Kasumi-1 (cell line): Measurements from ENCODE around the gene FER1L5.

ENCODE experiments used
- DNase-seq, 2 experiments: peaks; one replicate each; lab custom pipeline; 2025; lab: John Stamatoyannopoulos, UW

Gene FER1L5

GRCh38 chr2:96698221-96698861 lies 55.8 kb downstream of the FER1L5 start:
- DNase-seq: no peak

GRCh38 chr2:96699021-96699420 lies 56.5 kb downstream of the FER1L5 start:
- no peak for DNase-seq

DNA sequence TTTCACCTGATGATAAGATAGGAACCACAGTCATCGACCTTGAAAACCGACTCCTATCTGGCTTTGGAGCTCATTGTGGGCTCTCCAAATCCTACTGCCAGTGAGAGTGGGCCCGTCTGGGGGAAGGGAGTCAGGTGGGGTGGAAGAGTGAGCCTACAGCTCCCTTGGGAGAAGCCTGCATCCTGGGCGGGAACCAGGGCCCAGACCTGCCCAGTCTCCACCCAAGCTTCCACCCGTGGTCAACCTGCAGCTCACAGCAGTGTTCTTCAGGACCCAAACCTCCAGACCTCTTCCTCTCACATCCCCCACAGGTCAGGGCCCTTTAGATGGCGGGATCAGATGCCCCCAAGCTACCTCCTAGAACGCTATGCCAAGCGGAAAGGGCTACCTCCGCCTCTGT lies 57.1 kb downstream of the FER1L5 start:
- no peak for DNase-seq

GRCh38 chr2:96700086-96700485 lies 57.5 kb downstream of the FER1L5 start:
- DNase-seq: no peak

DNA sequence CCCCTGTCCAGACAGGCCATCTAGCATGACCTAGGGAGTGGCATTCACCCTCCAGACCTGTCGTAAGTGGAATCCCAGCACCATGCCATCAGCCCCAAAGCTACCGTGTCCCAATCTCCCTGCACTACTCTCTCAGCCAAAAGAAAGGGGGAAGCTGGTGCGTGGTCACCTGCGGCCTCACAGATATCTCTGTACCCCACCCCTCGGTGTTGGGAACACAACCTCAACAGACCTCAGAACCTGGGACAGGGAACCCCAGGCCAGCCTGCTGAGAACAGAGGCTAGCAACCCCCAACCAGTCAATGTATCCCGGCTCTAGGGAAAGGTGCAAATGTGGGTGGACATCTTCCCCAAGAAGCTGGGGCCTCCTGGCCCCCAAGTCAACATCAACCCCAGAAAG lies 59.1 kb downstream of the FER1L5 start:
- DNase-seq: no peak

- DNase-seq: no peak
Measured at GRCh38 chr2:96702098-96702785, 59.7 kb downstream of the FER1L5 start.

- DNase-seq: no peak
Measured at GRCh38 chr2:96703021-96703751, 60.6 kb downstream of the FER1L5 start.

- DNase-seq: no peak
Measured at GRCh38 chr2:96710985-96711384, 68.4 kb downstream of the FER1L5 start.

GRCh38 chr2:96715658-96716057 lies 73.1 kb downstream of the FER1L5 start:
- DNase-seq: no peak

DNA sequence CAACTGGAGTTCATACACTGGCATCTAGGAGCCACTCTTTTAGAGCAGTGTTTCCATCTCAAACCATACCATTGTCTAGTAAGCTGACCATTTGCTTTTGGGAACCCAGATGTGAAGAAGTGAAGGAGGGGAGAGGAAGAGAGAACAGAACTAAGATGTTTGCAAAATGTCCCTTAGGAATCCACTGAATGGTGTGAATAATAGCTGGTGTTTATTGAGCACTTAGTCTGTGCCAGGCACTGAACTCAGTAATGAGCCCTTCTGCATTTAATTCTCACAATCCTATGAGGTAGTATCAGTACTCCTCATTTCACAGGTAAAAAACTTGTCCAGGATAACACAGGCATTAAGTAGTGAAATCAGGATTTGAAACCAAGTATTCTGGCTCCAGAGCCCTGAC lies 73.8 kb downstream of the FER1L5 start:
- DNase-seq: no peak

DNA sequence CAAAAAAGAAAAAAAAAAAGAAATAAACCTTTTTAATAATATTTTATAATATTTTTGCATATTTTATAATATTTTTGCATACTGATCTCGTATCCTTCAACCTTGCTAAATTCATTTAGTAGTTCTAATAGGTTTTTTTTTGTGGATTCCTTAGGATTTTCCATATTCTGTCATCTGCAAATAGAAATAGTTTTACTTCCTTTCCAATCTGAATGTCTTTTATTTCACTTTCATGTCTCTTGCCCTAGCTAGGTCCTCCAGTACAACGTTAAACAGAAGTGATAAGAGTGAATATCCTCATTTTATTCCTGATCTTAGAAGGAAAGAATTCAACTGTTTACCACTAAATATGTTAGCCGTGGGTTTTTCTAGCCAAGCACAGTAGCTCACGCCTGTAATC lies 83.6 kb downstream of the FER1L5 start:
- DNase-seq: no peak

- no peak for DNase-seq
Measured at GRCh38 chr2:96727431-96727830, 84.9 kb downstream of the FER1L5 start.

GRCh38 chr2:96729748-96730147 lies 87.2 kb downstream of the FER1L5 start:
- DNase-seq: no peak

GRCh38 chr2:96730212-96730611 lies 87.6 kb downstream of the FER1L5 start:
- DNase-seq: no peak

- no peak for DNase-seq
Measured at GRCh38 chr2:96733931-96734330, 91.4 kb downstream of the FER1L5 start.

GRCh38 chr2:96734880-96735583 lies 92.5 kb downstream of the FER1L5 start:
- no peak for DNase-seq

DNA sequence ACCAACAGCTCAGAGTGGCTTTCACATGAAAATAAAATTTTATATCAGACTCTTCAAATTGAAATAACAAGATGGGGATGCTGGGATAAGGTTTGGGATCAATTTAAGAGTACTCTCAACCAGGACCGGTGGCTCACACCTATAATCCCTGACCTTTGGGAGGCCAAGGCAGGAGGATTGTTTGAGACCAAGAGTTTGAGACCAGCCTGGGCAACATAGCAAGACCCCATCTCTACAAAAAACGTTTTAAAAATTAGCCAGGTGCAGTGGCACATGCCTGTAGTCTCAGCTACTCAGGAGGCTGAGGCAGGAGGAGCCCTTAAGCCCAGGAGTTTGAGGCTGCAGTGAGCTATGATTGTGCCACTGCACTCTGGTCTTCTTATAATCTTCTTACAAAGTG lies 94.7 kb downstream of the FER1L5 start:
- no peak for DNase-seq

- DNase-seq: no peak
Measured at GRCh38 chr2:96737831-96738230, 95.3 kb downstream of the FER1L5 start.

- DNase-seq: no peak
Measured at GRCh38 chr2:96739076-96739632, 96.6 kb downstream of the FER1L5 start.

GRCh38 chr2:96739633-96740428 lies 97.3 kb downstream of the FER1L5 start, which contains the start of gene LMAN2L:
Gene LMAN2L, minus strand, starts transcription at chr2:96740064. Its CDS starts 24 bp downstream, at chr2:96740040.
- DNase-seq: peak; percentile 95 to 97

- DNase-seq: no peak
Measured at GRCh38 chr2:96747061-96747617, 104.6 kb downstream of the FER1L5 start.
